NCI-H748 (cell line): ENCODE data around the gene NYNRIN.

ENCODE experiments used
- DNase-seq: peaks from one replicate; lab custom pipeline; 2025; ENCODE audit not compliant: unreplicated experiment; lab: John Stamatoyannopoulos, UW

NYNRIN gene

GRCh38 chr14:24430143-24430681, 31.4 kb downstream of the NYNRIN start:
- DNase-seq, result peak; percentile 63

GRCh38 chr14:24430682-24431568, 32.1 kb downstream of the NYNRIN start:
- no peak for DNase-seq

DNA sequence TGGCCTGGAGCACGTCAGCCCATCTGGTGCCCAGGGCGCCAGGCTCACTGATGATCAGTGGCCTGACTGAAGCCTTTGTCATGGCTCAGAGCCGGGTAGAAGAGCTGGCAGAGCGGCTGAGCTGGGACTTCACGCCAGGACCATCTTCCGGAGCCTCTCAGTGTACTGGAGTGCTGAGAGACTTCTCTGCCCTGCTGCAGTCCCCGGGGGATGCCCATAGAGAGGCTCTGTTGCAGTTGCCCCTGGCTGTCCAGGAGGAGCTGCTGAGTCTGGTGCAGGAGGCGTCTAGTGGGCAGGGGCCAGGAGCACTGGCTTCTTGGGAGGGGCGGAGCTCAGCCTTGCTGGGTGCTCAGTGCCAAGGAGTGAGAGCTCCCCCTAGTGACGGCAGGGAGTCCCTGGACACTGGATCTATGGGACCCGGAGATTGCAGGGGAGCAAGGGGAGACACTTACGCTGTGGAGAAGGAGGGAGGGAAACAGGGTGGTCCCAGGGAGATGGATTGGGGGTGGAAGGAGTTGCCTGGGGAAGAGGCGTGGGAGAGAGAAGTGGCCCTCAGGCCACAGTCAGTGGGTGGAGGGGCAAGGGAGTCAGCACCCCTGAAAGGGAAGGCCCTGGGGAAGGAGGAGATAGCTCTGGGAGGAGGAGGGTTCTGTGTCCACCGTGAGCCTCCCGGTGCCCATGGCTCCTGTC, 32.9 kb downstream of the NYNRIN start:
- DNase-seq, result peak; percentile 90

DNA sequence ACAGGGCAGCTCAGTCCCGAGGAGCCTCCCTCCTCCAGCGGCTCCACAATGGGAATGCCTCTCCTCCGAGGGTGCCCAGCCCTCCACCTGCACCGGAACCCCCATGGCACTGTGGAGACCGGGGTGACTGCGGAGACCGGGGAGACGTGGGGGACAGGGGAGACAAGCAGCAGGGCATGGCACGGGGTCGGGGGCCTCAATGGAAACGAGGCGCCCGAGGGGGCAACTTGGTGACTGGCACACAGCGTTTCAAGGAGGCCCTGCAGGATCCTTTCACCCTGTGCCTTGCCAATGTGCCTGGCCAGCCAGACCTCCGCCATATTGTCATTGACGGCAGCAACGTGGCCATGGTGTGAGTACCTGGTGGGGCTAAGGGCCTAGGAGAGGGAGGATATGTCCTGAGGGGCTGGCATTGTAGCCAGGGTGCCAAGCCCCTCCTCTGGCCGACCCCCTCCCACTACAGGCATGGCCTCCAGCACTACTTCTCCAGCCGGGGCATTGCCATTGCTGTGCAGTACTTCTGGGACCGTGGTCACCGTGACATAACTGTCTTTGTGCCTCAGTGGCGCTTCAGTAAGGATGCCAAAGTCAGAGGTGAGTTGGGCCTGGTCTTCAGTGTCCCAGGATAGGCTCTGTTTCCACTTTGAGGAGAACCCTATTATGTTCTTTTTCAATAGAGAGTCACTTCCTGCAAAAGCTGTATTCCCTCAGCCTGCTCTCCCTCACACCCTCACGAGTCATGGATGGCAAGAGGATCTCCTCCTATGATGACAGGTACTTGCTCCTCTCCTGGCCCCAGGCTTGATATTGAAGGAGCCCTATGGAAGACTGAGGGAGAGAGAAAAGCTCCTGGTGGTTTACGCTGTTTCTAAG, 33.7 kb downstream of the NYNRIN start:
- DNase-seq, result no peak

DNA sequence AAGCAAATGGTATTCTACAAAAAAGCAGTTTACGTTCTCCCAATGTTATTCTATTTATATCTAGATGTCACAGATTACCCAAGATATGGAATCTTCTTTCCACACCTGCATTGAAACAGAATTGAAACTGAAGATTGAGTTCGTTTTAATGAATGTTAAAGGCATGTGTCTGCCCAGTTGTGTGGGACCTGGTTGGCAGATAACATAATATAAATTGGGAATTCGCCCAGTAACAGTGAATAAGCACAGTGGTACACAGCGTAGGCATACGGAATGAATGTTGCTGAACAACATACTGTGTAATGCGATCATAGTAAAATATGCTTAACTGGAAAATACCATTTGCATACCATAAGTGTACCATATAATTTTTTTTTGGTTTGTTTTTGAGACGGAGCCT, 35.2 kb downstream of the NYNRIN start:
- DNase-seq, result no peak

- no peak for DNase-seq
These were observed 35.9 kb downstream of the NYNRIN start for GRCh38 chr14:24434676-24435075.

DNA sequence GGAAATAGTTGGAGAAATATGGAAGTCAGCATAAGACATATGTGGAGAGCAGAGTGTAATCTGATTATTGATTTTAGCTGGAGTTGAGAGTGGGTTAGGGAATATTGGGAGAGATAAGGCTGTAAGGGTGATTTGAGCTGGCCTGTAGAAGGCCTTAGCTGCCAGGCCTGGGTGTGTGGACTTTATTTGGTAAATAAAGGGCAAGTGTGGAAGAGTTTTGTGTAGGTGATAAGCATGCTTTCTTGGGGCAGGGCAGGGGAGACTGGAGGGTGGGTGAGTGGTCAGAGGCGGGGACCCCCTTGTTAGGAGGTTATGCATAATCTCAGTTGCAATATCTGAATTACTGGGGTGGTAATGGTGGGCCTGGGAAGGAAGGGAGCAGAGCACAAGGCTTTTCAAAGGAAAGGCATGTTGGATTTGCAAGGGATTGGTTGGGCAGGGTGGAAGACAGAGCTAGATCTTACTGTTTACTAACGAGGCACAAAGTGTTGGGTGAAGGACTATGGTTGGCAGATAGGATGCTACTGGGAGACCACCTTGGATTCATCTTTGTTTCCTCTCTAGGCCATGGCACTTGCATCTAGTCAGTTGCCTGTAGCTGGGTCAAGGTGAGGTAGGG, 36.5 kb downstream of the NYNRIN start:
- DNase-seq, result no peak

- no peak for DNase-seq
These were observed 37.2 kb downstream of the NYNRIN start for GRCh38 chr14:24435998-24436354.

GRCh38 chr14:24436355-24437019, 37.7 kb downstream of the NYNRIN start:
- DNase-seq, result peak; percentile 52

- no peak for DNase-seq
These were observed 38.4 kb downstream of the NYNRIN start for GRCh38 chr14:24437020-24437735.

- DNase-seq, result no peak
These were observed 38.9 kb downstream of the NYNRIN start for GRCh38 chr14:24437736-24438067.

DNA sequence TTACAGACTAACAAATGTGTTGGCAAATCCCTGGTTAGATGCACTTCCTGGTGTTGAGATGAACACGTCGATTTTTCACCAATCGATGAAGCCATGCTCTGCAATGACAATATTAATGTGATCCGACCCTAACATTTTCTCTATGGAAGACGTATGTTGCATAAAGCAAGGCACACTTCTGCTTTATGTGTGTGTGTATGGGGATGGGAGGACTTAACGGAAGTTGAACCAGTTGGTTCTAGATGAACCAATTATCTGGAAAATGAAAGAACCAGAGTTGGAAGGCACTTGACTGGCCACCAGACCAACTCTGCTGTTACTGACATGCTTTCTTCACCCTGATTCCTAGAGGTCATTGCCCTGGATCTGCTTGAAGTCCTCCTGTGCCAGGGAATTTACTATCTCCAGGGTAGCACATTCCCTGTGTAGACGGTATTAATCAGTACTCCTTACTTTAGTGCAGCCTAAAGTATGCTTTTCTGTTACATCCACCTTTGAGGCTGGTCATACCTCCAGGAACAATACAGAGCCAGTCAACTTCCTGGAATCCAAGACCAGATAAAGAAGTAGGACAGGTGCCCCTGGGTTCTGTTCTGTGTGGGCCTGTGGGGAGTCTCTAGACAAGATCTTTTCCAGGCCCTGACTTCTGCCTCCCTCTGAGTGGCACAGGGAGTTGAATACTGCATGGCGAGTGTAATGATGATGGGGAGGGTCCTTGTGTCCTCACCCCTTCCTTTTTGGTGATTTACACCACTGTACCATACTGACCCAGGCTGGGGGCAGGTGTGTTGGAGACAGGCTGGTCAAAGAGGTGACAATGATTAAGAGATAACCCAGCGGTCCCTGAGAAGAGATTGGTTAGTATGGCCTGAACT, 39.7 kb downstream of the NYNRIN start:
- no peak for DNase-seq

DNA sequence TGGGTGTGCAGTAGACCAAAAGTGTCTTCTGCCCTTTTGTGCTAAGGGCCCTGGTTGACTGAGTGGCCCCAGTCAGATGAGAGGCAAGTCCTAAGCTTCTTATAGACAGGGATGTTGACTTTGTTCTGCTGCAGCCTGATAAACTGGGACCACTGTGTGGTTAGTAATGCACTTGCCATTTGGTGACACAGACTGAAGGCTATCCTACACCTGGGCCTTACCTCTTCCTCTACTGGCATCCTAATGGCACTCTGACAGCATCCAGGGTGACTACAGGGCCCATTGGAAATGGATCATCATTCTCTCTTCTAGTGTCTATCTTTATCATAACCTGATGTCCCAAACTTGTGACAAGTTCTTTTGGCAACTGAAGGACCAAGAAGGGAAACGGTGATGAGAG, 40.5 kb downstream of the NYNRIN start:
- no peak for DNase-seq

DNA sequence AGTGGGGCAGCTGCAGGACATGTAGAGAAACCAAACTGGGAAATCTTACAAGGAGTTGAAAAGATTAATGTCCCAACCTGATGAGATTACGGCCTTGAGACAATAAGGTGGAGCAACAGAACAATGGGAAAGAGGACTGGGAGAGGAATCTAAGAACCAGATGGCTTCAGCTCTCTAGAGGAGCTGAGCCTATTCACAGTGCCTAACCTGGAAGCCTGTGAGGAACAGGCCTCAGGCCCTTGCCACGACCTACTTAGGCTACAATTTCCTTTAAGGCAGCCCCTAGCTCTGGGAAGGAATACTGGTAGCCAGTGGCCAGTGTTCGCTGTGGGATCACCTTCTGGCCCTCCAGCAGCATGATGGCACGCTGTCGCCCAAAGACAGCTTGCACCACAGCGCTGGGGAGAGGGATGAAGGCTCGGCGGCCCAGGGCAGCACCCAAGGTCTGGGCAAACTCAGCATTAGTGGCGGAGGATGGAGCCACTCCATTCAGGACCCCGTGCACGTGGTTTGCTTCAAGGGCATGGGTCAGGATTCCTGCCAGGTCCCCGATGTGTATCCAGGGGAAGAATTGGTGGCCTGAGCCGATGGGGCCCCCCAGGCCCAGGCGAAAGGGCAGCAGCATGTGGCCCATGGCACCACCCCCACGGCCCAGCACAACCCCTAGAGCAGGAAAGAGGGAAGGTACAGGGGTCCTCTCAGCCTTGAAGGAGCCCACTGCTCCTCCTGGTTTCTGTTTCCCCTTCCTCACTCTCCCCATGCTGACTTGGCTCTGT, 41.2 kb downstream of the NYNRIN start:
- DNase-seq, result no peak

- no peak for DNase-seq
These were observed 42.0 kb downstream of the NYNRIN start for GRCh38 chr14:24440606-24441399.

- DNase-seq, result no peak
These were observed 42.7 kb downstream of the NYNRIN start for GRCh38 chr14:24441485-24441884.

GRCh38 chr14:24441904-24442239, 43.1 kb downstream of the NYNRIN start:
- DNase-seq, result peak; percentile 74
